SK-N-SH (cell line): ENCODE results near the gene HAUS5. TPM values are rescaled to one million over a fixed set of nuclear protein-coding genes. Genes with fewer than 3 reads are reported as not detected.

ENCODE experiments used
- CTCF ChIA-PET: fragments of 300-600, 350-600 bp; formaldehyde crosslinking; extraction: SDS; loops from one replicate; lab custom pipeline; 2021; lab: Yijun Ruan, JAX
- POLR2A ChIA-PET: fragments of 350-600 bp; sonication (Branson Sonifier 250); formaldehyde crosslinking; extraction: SDS; loops from one replicate; lab custom pipeline; 2020; ENCODE audit warnings: antibody characterized with exemption, inconsistent platforms; lab: Yijun Ruan, JAX
- DNase-seq: peaks from one replicate; pipeline ENCODE4 v3.0.0; 2012
- H2AFZ ChIP-seq: fragments of 200-600 bp; sonication (generic); 2 replicates; pipeline ENCODE4 v1.8.1; 2016; ENCODE audit warnings: antibody characterized with exemption, mild to moderate bottlenecking, low read depth
- H3F3A ChIP-seq: fragments of 200-600 bp; sonication (generic); replicated peaks from 2 replicates; pipeline ENCODE3; 2016; ENCODE audit warnings: antibody characterized with exemption, mild to moderate bottlenecking; ENCODE audit not compliant: insufficient read depth
- H3K27ac ChIP-seq, 2 experiments: fragments of 200-500 bp in 1 of 2; fragments of 200-600 bp in 1 of 2; sonication (Bioruptor generic) in 1 of 2; sonication (generic), shearing (Covaris generic) in 1 of 2; 2 replicates each; pipeline versions ENCODE4 v1.5.1 to v1.6.1; 2014 to 2016; ENCODE audit warnings: low read depth in 2 of 2, inconsistent platforms in 1 of 2, low read length in 1 of 2, mild to moderate bottlenecking in 1 of 2, mixed read lengths in 1 of 2
- H3K27me3 ChIP-seq: fragments of 200-600 bp; sonication (generic), shearing (Covaris generic); 2 replicates; pipeline ENCODE4 v1.6.1; 2016; ENCODE audit warnings: mixed run types; ENCODE audit not compliant: insufficient read depth
- H3K36me3 ChIP-seq, 2 experiments: fragments of 200-500 bp in 1 of 2; fragments of 200-600 bp in 1 of 2; sonication (Bioruptor generic) in 1 of 2; sonication (generic) in 1 of 2; replicated peaks in 1 of 2; 2 replicates each; pipeline versions ENCODE3 to v1.5.1; 2014 to 2016; ENCODE audit warnings: low read length in 1 of 2, mild to moderate bottlenecking in 1 of 2; ENCODE audit not compliant: insufficient read depth in 2 of 2, control insufficient read depth in 1 of 2
- H3K4me1 ChIP-seq, 2 experiments: fragments of 200-500 bp in 1 of 2; fragments of 200-600 bp in 1 of 2; sonication (Bioruptor generic) in 1 of 2; sonication (generic), shearing (Covaris generic) in 1 of 2; 2 replicates each; pipeline versions ENCODE4 v1.5.1 to v1.6.1; 2014 to 2016; ENCODE audit warnings: low read depth in 1 of 2, low read length in 1 of 2, mixed run types in 1 of 2; ENCODE audit not compliant: insufficient read depth in 2 of 2, control insufficient read depth in 1 of 2
- H3K4me2 ChIP-seq: fragments of 200-600 bp; sonication (generic), shearing (Covaris generic); 2 replicates; pipeline ENCODE4 v1.6.1; 2017; ENCODE audit warnings: mixed run types
- H3K4me3 ChIP-seq, 2 experiments: fragments of 200-500 bp in 1 of 2; fragments of 200-600 bp in 1 of 2; sonication (Bioruptor generic) in 1 of 2; sonication (generic), shearing (Covaris generic) in 1 of 2; 2 replicates each; pipeline versions ENCODE4 v1.5.1 to v1.8.1; 2014 to 2016; ENCODE audit warnings: low read depth in 2 of 2, inconsistent platforms in 1 of 2, low read length in 1 of 2, mild to moderate bottlenecking in 1 of 2, mixed read lengths in 1 of 2, moderate library complexity in 1 of 2
- H3K79me2 ChIP-seq: fragments of 200-600 bp; sonication (generic); 2 replicates; pipeline ENCODE4 v1.8.1; 2017; ENCODE audit warnings: mild to moderate bottlenecking; ENCODE audit not compliant: insufficient read depth
- H3K9ac ChIP-seq: fragments of 200-600 bp; sonication (generic); 2 replicates; pipeline ENCODE4 v1.6.1; 2017; ENCODE audit warnings: mixed run types
- H3K9me2 ChIP-seq: fragments of 200-600 bp; sonication (generic); 2 replicates; pipeline ENCODE4 v1.6.1; 2017; ENCODE audit warnings: mixed run types
- H3K9me3 ChIP-seq: fragments of 200-600 bp; sonication (generic); 2 replicates; pipeline ENCODE4 v1.6.1; 2017; ENCODE audit warnings: mixed run types, mild to moderate bottlenecking, moderate library complexity
- H4K20me1 ChIP-seq: fragments of 200-600 bp; sonication (generic); 2 replicates; pipeline ENCODE4 v1.6.1; 2017; ENCODE audit warnings: mild to moderate bottlenecking, mixed run types; ENCODE audit not compliant: insufficient read depth
- EP300 ChIP-seq, 2 experiments: IDR thresholded peaks; 2 replicates each; pipeline versions ENCODE4 v1.4.0 to v1.6.1; 2012; ENCODE audit warnings: borderline replicate concordance in 1 of 2, low read depth in 1 of 2, low read length in 1 of 2
- EZH2phosphoT487 ChIP-seq: fragments of 200-600 bp; sonication (generic); IDR thresholded peaks from 2 replicates; pipeline ENCODE4 v1.6.1; 2017; ENCODE audit warnings: low read depth, mixed run types, mild to moderate bottlenecking, antibody characterized with exemption, moderate library complexity, borderline replicate concordance
- FOXJ3 ChIP-seq: sonication (generic); formaldehyde crosslinking; IDR thresholded peaks from 2 replicates; pipeline ENCODE4 v1.5.1; 2020; ENCODE audit warnings: mild to moderate bottlenecking, missing genetic modification reagents
- FOXM1 ChIP-seq: IDR thresholded peaks from 2 replicates; pipeline ENCODE4 v1.4.0; 2012; ENCODE audit warnings: low read depth, mild to moderate bottlenecking
- GABPA ChIP-seq: IDR thresholded peaks from 2 replicates; pipeline ENCODE4 v1.4.0; 2012; ENCODE audit warnings: low read depth, mild to moderate bottlenecking
- GATA2 ChIP-seq: sonication (generic); formaldehyde crosslinking; IDR thresholded peaks from 2 replicates; pipeline ENCODE4 v1.5.0; 2020; ENCODE audit warnings: mild to moderate bottlenecking, missing genetic modification reagents
- MEF2A ChIP-seq: IDR thresholded peaks from 2 replicates; pipeline ENCODE4 v1.4.0; 2012; ENCODE audit warnings: low read depth, borderline replicate concordance
- POLR2AphosphoS5 ChIP-seq: IDR thresholded peaks from 2 replicates; pipeline ENCODE4 v1.6.1; 2012; ENCODE audit warnings: low read depth, low read length
- RCOR1 ChIP-seq: fragments of 150-350 bp; IDR thresholded peaks from 2 replicates; pipeline ENCODE4 v1.6.1; 2017; ENCODE audit warnings: antibody characterized with exemption, low read length
- SMC3 ChIP-seq: IDR thresholded peaks from 2 replicates; pipeline ENCODE4 v1.6.1; 2012; ENCODE audit warnings: low read depth, low read length, improper control_type of control experiment
- TAF1 ChIP-seq: IDR thresholded peaks from 2 replicates; pipeline ENCODE4 v1.6.1; 2012; ENCODE audit warnings: low read depth, mild to moderate bottlenecking, low read length, moderate library complexity, borderline replicate concordance
- whole genome bisulfite sequencing: methylation state at CpG from one replicate; pipeline ENCODE4 v1.1.6; 2017; ENCODE audit warnings: low lambda C conversion rate; 5-methylcytosine and 5-hydroxymethylcytosine counted together
- polyA plus RNA-seq, 3 experiments: library from polyadenylated mRNA; depleted of rRNA; stranded (reverse); fragments of >200 nt; gene quantifications; 2 replicates each; pipeline ENCODE4 v1.2.3, GENCODE V29; 2012
- TF ChIP-seq, protein P1 (sequence below): fragments of 200-600 bp; sonication (generic); IDR thresholded peaks from 2 replicates; pipeline ENCODE4 v1.6.1; 2017; ENCODE audit warnings: antibody characterized with exemption, mild to moderate bottlenecking, moderate library complexity
- TF ChIP-seq, protein P2 (sequence below): IDR thresholded peaks from 2 replicates; pipeline ENCODE4 v1.4.0; 2012; ENCODE audit warnings: low read depth
- TF ChIP-seq, protein P3 (sequence below): fragments of 150-350 bp; IDR thresholded peaks from 2 replicates; pipeline ENCODE4 v1.6.1; 2016; ENCODE audit warnings: mild to moderate bottlenecking, low read depth, low read length
- TF ChIP-seq, protein P4 (sequence below): IDR thresholded peaks from 2 replicates; pipeline ENCODE4 v1.4.0; 2012; ENCODE audit warnings: low read depth, borderline replicate concordance

Gene HAUS5
- polyA plus RNA-seq, 1 of the 3 experiments (the other 2 are of a cell fraction): 7.1 TPM

DNA sequence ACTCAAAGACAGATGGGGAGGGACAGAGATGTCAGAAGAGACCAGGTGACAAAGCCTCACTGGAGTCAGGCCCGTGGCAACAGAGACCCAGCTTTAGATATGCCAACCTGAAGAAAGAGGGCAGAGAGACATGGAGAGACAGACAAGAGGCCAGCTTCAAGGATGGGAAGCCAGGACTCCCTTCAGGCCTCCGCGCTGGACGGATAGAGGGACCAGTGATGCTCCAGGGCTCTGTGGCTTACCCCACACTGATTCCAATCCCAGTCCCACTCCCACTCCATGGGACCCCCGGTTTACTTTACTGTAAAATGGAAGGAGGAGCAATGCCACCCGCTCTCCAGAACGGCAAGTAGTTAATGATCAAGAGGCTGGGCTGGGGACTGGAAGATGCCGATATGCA lies 27.3 kb downstream of the HAUS5 start:
- Histone ChIP-seq H3K36me3 (peaks cover 6 to 18% of the 10 kb centered on the region in 2 experiments), H3K9ac (no peak overlapping the region), H3K79me2 (no peaks in the 10 kb centered on the region), H2AFZ (no peak overlapping the region), H3F3A (peaks cover 17% of the 10 kb centered on the region), H3K27me3 (no peaks in the 10 kb centered on the region), H3K27ac (no peak overlapping the region), H3K4me2 (no peak overlapping the region), H3K9me2 (no peaks in the 10 kb centered on the region), H3K4me1 (peaks cover 0 to 15% of the 10 kb centered on the region in 2 experiments; a peak in 1 of 4 replicates), H3K4me3 (no peak overlapping the region), H3K9me3 (no peaks in the 10 kb centered on the region), H4K20me1 (no peaks in the 10 kb centered on the region)
- TF ChIP-seq MEF2A (no peak), TAF1 (no peak), FOXJ3 (CRISPR knock-in tag) (no peak), SMC3 (no peak), GATA2 (no peak), POLR2AphosphoS5 (no peak), EZH2phosphoT487 (no peak), RCOR1 (no peak), EP300 (IDR thresholded peaks at IDR 0.05; ENCODE audit: borderline replicate concordance in 1 of 2, low read depth in 1 of 2, low read length in 1 of 2) (no peak), GABPA (no peak), FOXM1 (no peak)
- TF ChIP-seq, protein P1, sequence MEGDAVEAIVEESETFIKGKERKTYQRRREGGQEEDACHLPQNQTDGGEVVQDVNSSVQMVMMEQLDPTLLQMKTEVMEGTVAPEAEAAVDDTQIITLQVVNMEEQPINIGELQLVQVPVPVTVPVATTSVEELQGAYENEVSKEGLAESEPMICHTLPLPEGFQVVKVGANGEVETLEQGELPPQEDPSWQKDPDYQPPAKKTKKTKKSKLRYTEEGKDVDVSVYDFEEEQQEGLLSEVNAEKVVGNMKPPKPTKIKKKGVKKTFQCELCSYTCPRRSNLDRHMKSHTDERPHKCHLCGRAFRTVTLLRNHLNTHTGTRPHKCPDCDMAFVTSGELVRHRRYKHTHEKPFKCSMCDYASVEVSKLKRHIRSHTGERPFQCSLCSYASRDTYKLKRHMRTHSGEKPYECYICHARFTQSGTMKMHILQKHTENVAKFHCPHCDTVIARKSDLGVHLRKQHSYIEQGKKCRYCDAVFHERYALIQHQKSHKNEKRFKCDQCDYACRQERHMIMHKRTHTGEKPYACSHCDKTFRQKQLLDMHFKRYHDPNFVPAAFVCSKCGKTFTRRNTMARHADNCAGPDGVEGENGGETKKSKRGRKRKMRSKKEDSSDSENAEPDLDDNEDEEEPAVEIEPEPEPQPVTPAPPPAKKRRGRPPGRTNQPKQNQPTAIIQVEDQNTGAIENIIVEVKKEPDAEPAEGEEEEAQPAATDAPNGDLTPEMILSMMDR: no peak
- TF ChIP-seq, protein P2, sequence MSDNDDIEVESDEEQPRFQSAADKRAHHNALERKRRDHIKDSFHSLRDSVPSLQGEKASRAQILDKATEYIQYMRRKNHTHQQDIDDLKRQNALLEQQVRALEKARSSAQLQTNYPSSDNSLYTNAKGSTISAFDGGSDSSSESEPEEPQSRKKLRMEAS: no peak
- TF ChIP-seq, protein P3, sequence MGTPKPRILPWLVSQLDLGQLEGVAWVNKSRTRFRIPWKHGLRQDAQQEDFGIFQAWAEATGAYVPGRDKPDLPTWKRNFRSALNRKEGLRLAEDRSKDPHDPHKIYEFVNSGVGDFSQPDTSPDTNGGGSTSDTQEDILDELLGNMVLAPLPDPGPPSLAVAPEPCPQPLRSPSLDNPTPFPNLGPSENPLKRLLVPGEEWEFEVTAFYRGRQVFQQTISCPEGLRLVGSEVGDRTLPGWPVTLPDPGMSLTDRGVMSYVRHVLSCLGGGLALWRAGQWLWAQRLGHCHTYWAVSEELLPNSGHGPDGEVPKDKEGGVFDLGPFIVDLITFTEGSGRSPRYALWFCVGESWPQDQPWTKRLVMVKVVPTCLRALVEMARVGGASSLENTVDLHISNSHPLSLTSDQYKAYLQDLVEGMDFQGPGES: no peak
- TF ChIP-seq, protein P4, sequence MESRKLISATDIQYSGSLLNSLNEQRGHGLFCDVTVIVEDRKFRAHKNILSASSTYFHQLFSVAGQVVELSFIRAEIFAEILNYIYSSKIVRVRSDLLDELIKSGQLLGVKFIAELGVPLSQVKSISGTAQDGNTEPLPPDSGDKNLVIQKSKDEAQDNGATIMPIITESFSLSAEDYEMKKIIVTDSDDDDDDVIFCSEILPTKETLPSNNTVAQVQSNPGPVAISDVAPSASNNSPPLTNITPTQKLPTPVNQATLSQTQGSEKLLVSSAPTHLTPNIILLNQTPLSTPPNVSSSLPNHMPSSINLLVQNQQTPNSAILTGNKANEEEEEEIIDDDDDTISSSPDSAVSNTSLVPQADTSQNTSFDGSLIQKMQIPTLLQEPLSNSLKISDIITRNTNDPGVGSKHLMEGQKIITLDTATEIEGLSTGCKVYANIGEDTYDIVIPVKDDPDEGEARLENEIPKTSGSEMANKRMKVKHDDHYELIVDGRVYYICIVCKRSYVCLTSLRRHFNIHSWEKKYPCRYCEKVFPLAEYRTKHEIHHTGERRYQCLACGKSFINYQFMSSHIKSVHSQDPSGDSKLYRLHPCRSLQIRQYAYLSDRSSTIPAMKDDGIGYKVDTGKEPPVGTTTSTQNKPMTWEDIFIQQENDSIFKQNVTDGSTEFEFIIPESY: no peak
- no peak for DNase-seq
- ChIA-PET POLR2A (no interaction called here), CTCF (no interaction called here)
- 78% methylated on average over 8 of the region's 8 CpGs for WGBS
